NCI-H524 treated with DMSO at 0.1 percent for 48 hours (cell line): ENCODE results near the gene FBXL3.
"Not testable (repeated sequence)": the region's sequence is repeated elsewhere in the genome, so short reads cannot be mapped to it uniquely, and the experiment has no call there.

ENCODE experiments used
- DNase-seq: peaks from one replicate; lab custom pipeline; 2025; lab: John Stamatoyannopoulos, UW

Gene FBXL3

GRCh38 chr13:76982061-76982460 lies 44.9 kb downstream of the FBXL3 start:
- peak; percentile 21 for DNase-seq

- DNase-seq: no peak
These were observed 46.8 kb downstream of the FBXL3 start for GRCh38 chr13:76980075-76980718.

- no peak for DNase-seq
These were observed 50.0 kb downstream of the FBXL3 start for GRCh38 chr13:76976929-76977328.

GRCh38 chr13:76976490-76976889 lies 50.5 kb downstream of the FBXL3 start:
- no peak for DNase-seq

- no peak for DNase-seq
These were observed 51.1 kb downstream of the FBXL3 start for GRCh38 chr13:76975863-76976262.

- no peak for DNase-seq
These were observed 52.4 kb downstream of the FBXL3 start for GRCh38 chr13:76974618-76974975.

- DNase-seq: no peak
These were observed 52.9 kb downstream of the FBXL3 start for GRCh38 chr13:76973920-76974617.

GRCh38 chr13:76971851-76972829 lies 54.8 kb downstream of the FBXL3 start:
- no peak for DNase-seq

GRCh38 chr13:76971215-76971614 lies 55.7 kb downstream of the FBXL3 start:
- DNase-seq: no peak

GRCh38 chr13:76969488-76970365 lies 57.2 kb downstream of the FBXL3 start:
- no peak for DNase-seq

- peak; percentile 92 for DNase-seq
These were observed 58.9 kb downstream of the FBXL3 start for GRCh38 chr13:76968041-76968440.

- DNase-seq: no peak
These were observed 59.9 kb downstream of the FBXL3 start for GRCh38 chr13:76967031-76967430.

GRCh38 chr13:76965759-76966421 lies 61.1 kb downstream of the FBXL3 start:
- DNase-seq: no peak

- DNase-seq: not testable (repeated sequence)
These were observed 67.2 kb downstream of the FBXL3 start for GRCh38 chr13:76959734-76960133.

- no peak for DNase-seq
These were observed 68.0 kb downstream of the FBXL3 start for GRCh38 chr13:76958841-76959432.

- DNase-seq: no peak
These were observed 71.3 kb downstream of the FBXL3 start for GRCh38 chr13:76955661-76956060.
